Measurements from ENCODE around the gene ALDH1A2.
"Not testable (repeated sequence)": the region's sequence is repeated elsewhere in the genome, so short reads cannot be mapped to it uniquely, and the experiment has no call there.

ALDH1A2 gene

GRCh38 chr15:58065445-58066041, at the start of gene ALDH1A2:
Gene ALDH1A2, minus strand, starts transcription at chr15:58065711. Its CDS starts 61 bp downstream, at chr15:58065650.
- no peak for DNase-seq

GRCh38 chr15:58114812-58115211, 49.3 kb upstream of the ALDH1A2 start:
- no peak for DNase-seq

DNA sequence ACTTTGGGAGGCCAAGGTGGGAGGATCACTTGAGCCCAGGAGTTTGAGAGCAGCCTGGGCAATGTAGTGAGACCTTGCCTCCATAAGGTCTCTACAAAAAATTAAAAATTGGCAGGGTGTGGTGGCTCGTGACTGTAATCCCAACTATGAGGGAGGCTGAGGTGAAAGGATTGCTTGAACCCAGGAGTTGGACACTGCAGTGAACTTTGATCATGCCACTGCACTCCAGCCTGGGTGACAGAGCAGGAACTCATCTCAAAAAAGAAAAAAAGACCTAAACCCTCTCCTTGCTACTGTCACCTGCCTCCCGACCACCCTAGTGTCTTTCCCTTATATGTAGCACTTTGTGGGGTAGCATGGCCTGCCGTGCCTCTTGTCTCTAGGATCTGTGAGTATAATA, 48.9 kb upstream of the ALDH1A2 start:
- no peak for DNase-seq

DNA sequence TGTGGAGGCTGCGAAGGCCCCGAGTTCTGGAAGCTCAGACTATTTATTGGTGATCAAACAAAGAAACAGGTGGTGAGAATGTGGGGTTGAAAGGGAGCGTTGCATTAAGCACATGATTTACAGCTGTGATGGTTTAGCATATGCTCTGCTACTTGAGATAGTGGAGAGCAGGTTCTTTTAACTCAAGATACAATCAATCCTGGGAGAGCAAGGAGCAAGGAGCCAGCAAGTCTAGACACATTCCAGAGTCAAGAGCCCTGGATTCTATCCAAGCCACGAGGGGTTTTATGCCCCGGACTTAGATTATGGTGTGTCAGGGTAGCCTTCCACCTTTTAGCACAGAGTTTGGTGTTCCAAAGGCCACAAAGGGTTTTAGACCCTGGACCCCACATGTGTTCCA, 47.8 kb upstream of the ALDH1A2 start:
- not testable (repeated sequence) for DNase-seq

- DNase-seq: no peak
These were observed 46.2 kb upstream of the ALDH1A2 start for GRCh38 chr15:58111718-58112104.

DNA sequence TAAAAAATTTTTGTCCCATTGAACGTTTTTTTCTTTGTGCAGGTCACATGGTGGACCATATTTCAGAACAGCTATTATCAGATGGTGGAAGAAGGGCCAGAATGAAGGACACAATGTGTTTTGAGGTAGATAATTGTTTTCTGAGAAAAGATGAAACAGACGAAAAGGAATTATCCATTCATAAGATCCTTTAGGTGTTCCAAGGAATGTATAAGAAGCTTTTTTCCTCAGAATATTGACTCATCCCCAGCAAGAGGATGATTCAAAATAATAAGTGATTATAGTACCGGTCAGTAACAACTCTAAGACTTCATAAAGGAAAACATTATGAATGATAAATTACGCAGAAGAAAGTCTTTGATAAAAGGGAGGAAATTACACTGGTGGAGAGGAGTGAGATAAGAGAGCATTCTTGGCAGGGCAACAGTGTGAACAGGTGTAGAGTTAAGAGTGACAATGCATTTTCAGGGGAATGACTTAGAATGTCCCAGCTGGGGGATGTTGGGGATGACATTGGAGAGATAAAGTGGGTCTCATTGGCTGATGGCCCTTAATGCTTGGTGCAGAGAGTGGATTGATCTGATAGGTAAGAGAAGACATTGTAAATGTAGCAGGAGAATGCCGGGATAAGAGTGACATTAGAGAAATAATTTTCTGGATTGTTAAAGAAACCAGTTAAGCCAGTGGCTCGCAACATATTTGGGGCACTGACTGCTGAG, 45.6 kb upstream of the ALDH1A2 start:
- no peak for DNase-seq

GRCh38 chr15:58109419-58109818, 43.9 kb upstream of the ALDH1A2 start:
- no peak for DNase-seq

DNA sequence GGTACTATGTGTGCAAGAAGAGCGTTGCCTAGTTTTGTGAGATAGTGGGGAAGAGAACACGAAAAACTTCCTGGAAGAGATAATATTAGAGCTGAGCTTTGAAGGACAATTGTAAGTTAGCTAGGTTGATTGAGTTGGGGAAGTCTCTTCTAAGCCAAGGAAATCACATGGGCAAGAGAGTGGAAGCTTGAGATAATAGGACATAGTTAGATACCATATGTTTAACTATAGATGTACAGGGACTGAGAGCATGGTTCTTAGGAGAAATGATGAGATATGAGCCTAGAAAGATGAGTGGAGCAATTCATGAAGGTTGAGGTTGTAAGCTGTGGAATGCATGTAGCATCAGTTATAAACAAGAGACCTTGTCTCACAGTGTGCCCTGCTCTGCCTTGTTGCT, 42.6 kb upstream of the ALDH1A2 start:
- no peak for DNase-seq

- DNase-seq: no peak
These were observed 38.0 kb upstream of the ALDH1A2 start for GRCh38 chr15:58103482-58103881.

- no peak for DNase-seq
These were observed 31.1 kb upstream of the ALDH1A2 start for GRCh38 chr15:58096529-58097084.

DNA sequence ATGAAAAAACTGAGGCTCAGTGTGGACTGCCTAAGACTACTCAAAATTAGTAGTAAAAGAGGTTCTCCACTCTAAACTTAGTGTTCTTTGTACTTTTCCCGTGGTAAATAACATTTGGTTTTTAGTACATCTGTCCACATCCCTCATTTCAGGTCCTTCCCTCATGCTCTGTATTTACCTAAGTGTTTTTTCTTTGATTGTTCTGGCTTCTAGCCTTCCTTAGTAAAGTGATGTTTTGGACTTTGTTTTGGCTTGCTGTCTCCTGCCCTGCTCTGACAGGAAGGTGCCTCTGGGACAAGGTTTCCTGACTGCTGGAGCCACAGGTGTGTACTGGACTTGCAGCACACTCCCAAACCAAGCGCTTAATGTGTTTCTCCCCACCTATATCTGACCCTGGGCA, 29.9 kb upstream of the ALDH1A2 start:
- no peak for DNase-seq

DNA sequence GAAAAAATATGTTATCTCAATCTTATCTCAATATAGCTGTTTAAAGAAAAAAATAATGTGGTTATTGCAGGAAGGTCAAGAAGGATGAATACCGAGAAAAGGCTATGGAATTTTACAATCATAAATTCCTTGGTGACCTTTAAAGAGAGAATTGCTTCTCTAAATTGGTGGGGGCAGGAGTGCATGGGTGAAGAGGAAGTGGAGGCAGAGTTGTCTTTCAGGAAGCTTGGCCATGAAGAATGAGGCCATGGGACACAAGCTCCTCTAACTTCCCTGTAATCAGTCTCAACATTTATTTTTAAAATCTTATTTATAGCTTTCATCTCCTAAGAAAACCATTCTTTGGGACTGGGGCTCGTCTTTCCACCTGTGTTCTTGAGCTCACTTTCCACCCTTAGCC, 22.4 kb upstream of the ALDH1A2 start:
- DNase-seq: no peak

GRCh38 chr15:58086491-58086890, 21.0 kb upstream of the ALDH1A2 start:
- no peak for DNase-seq

- DNase-seq: no peak
These were observed 18.0 kb upstream of the ALDH1A2 start for GRCh38 chr15:58083526-58083925.

GRCh38 chr15:58081891-58082290, 16.4 kb upstream of the ALDH1A2 start:
- no peak for DNase-seq

GRCh38 chr15:58081456-58081855, 15.9 kb upstream of the ALDH1A2 start:
- DNase-seq: no peak

GRCh38 chr15:58080959-58081358, 15.4 kb upstream of the ALDH1A2 start:
- not testable (repeated sequence) for DNase-seq

DNA sequence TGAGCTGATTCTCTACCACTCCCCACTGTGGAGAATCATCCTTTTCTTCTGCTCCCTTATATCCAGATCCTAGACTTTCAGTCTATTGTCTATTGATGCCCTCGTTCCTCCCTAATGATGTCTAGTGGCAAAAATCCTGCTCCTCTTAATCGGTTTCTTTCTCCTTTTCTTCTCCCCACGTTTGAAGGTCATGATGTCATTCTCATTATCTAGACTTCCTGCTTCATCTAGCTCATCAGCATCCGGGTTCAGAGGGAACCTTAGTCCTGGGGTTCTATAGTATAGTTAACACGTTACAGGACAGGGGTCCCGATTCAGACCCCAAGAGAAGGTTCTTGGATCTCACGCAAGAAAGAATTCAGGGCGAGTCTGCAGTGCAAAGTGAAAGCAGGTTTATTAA, 14.9 kb upstream of the ALDH1A2 start:
- DNase-seq: no peak

DNA sequence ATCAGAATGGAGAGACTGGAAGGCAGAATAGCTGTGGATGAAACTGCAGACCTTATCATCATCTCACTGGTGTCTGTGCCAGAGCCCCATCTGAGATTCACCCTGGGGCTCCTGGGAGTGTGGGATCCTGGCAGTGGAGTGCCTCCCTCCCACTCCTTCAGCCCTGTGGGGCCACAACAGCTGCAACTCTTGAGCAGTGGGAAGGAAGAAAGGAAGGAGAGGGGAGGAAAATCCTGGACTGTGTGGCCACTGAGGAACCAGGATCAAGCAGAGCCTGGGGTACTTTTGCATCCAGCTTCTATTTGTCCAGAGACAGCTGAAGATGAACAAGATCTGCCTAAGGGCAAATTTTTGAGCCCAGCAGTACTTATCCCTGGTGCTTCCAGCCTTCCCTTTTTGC, 13.1 kb upstream of the ALDH1A2 start:
- DNase-seq: no peak

DNA sequence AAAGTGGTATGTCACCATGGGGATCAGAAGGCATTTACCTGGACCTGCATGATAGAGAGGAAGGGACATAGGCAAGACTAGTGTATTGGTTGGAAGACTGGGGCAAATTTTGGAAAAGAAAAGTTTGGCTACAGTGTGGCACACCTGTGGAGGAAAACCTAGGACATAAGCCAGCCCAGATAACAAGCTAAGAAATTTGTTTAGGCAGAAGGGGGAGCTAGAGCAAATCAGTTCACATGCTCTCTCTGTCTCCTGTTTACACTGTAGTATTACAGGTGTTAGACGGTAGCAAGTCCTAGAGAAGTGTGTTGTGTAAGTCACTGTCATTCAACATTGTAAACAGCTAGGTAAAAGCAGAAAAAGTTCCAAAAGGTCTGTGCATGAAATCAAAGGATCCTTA, 11.9 kb upstream of the ALDH1A2 start:
- no peak for DNase-seq

DNA sequence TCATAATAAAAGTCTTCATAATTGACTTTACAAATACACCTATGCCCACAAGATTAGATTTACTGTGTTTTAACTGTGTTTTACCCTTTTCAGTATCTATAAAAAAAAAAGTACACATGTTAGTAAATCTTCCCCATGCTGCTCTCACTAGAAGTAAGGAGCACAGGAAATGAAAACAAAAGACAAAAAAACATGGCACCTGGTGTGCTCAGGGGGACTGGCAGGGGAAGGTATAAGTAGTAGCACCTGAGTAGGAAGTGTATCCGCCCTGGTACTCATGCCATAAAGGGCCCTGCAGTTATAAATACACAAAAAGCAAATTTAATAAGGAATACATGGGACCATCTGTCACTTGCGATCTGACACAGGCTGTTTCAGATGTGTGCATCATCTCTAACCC, 8.9 kb upstream of the ALDH1A2 start:
- no peak for DNase-seq

- DNase-seq: no peak
These were observed 5.4 kb upstream of the ALDH1A2 start for GRCh38 chr15:58070801-58071418.

DNA sequence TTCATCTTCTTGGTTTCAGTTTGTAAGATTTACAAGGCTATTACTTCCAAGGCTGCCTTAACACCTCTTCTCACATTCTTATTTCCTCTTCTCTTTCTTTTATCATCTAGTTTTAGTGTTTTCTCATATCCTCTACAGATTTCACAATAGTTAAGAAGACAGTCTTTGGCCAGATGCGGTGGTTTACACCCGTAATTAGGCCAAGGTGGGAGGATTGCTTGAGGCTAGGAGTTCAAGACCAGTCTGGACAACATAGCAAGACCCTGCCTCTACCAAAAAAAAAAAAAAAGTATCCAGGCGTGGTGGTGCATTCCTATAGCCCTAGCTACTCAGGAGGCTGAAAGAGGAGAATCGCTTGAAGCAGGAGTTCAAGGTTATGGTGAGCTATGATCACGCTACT, 3.5 kb upstream of the ALDH1A2 start:
- DNase-seq: no peak

Data from activated CD4-positive, alpha-beta T cell treated with anti-CD3 and anti-CD28 coated beads, Interleukin-2, amount 50 U/mL, for 4 hours (primary cell).